ENCODE measurements around the gene KIF15. TPM values are rescaled to one million over a fixed set of nuclear protein-coding genes. Genes with fewer than 3 reads are reported as not detected.

Gene KIF15
- total RNA-seq, 1 donor from 2014 or later: 2.4 TPM

GRCh38 chr3:44762690-44763089, 1.1 kb downstream of the KIF15 start:
- DNase-seq: no peak
- ChIA-PET CTCF (no interaction called here), POLR2A (interaction anchor here (1.8 to 2.0 kb wide), 2 partner anchors 50 to 425 kb away, joined by 9 to 14 read pairs; partner anchors contain the start of genes TCAIM and ZNF502)
- Mint-ChIP-seq H3K27me3 (no peaks in the 10 kb centered on the region), H3K4me1 (peaks cover 19% of the 10 kb centered on the region), H3K36me3 (ENCODE audit: low read depth) (peaks cover 19% of the 10 kb centered on the region), H3K9me3 (no peaks in the 10 kb centered on the region), H3K27ac (no peak overlapping the region), H3K4me3 (peak overlapping the region; percentile 89)
- no peak for ATAC-seq (ENCODE audit: low read depth)
- intact Hi-C loops (cut with micrococcal nuclease): loop anchor here (5.0 kb wide), 3 partner anchors 205 to 1475 kb away; partner anchors contain the start of genes SNRK, ZKSCAN7 and ZNF445
- TF ChIP-seq CTCF (IDR thresholded peaks at IDR 0.05): no peak

- Mint-ChIP-seq H3K27ac (no peak overlapping the region), H3K27me3 (no peaks in the 10 kb centered on the region), H3K9me3 (no peaks in the 10 kb centered on the region), H3K4me3 (no peak overlapping the region), H3K36me3 (ENCODE audit: low read depth) (peaks cover 5% of the 10 kb centered on the region), H3K4me1 (peaks cover 19% of the 10 kb centered on the region)
- no peak for DNase-seq
- TF ChIP-seq CTCF (IDR thresholded peaks at IDR 0.05): no peak
- ChIA-PET CTCF (no interaction called here), POLR2A (no interaction called here)
- intact Hi-C loops (cut with micrococcal nuclease): loop anchor here (5.0 kb wide), 3 partner anchors 207 to 1477 kb away; partner anchors contain the start of genes SNRK, ZKSCAN7 and ZNF445
- ATAC-seq (ENCODE audit: low read depth): no peak
Measured at GRCh38 chr3:44764248-44764647, 2.7 kb downstream of the KIF15 start.

GRCh38 chr3:44771424-44772098, 10.0 kb downstream of the KIF15 start:
- no peaks in the 10 kb centered on the region for H3K4me1 Mint-ChIP-seq
- H3K9me3 Mint-ChIP-seq: peaks cover 12% of the 10 kb centered on the region
- no peak overlapping the region for H3K4me3 Mint-ChIP-seq
- ChIA-PET CTCF (no interaction called here), POLR2A (no interaction called here)
- DNase-seq (no peak), ATAC-seq (ENCODE audit: low read depth) (no peak)
- no peak overlapping the region for H3K27ac Mint-ChIP-seq
- peaks cover 14% of the 10 kb centered on the region for H3K36me3 Mint-ChIP-seq (ENCODE audit: low read depth)
- intact Hi-C loops (cut with micrococcal nuclease): no loop called here
- no peaks in the 10 kb centered on the region for H3K27me3 Mint-ChIP-seq
- TF ChIP-seq CTCF (IDR thresholded peaks at IDR 0.05): no peak

GRCh38 chr3:44772099-44772442, 10.5 kb downstream of the KIF15 start:
- Mint-ChIP-seq H3K36me3 (ENCODE audit: low read depth) (peaks cover 14% of the 10 kb centered on the region), H3K4me3 (no peak overlapping the region), H3K4me1 (no peaks in the 10 kb centered on the region), H3K27ac (no peak overlapping the region), H3K27me3 (no peaks in the 10 kb centered on the region), H3K9me3 (peaks cover 12% of the 10 kb centered on the region)
- ATAC-seq (ENCODE audit: low read depth) (no peak), DNase-seq (no peak)
- ChIA-PET POLR2A (no interaction called here), CTCF (no interaction called here)
- intact Hi-C loops (cut with micrococcal nuclease): no loop called here
- no peak for TF ChIP-seq CTCF (IDR thresholded peaks at IDR 0.05)

- ATAC-seq (ENCODE audit: low read depth) (no peak), DNase-seq (no peak)
- Mint-ChIP-seq H3K27ac (no peak overlapping the region), H3K36me3 (ENCODE audit: low read depth) (no peaks in the 10 kb centered on the region), H3K27me3 (no peaks in the 10 kb centered on the region), H3K4me1 (no peaks in the 10 kb centered on the region), H3K9me3 (no peaks in the 10 kb centered on the region), H3K4me3 (no peak overlapping the region)
- TF ChIP-seq CTCF (IDR thresholded peaks at IDR 0.05): no peak
- CTCF ChIA-PET: no interaction called here
- POLR2A ChIA-PET: no interaction called here
- intact Hi-C loops (cut with micrococcal nuclease): no loop called here
Measured at GRCh38 chr3:44782891-44783290, 21.3 kb downstream of the KIF15 start.
